Gastroesophageal sphincter (tissue), 4 donors: ENCODE measurements around the gene ARHGAP26. TPM values are rescaled to one million over a fixed set of nuclear protein-coding genes. Genes with fewer than 3 reads are reported as not detected.

Experiments used
- ATAC-seq: fragments of 150-250 bp; one replicate; pipeline ENCODE4 v1.9.1; 2016; ENCODE audit warnings: mild to moderate bottlenecking, moderate library complexity
- H3K27ac ChIP-seq, 4 donors: fragments of 200-600 bp; sonication (generic) in 3 of 4; 1 replicate in 3 of 4; 2 replicates in 1 of 4; pipeline ENCODE4 v1.5.1; 2016 to 2019
- H3K27me3 ChIP-seq: fragments of 200-600 bp; sonication (generic); one replicate; pipeline ENCODE4 v1.5.1; 2019
- H3K36me3 ChIP-seq, 2 donors: fragments of 200-600 bp; sonication (generic); one replicate each; pipeline ENCODE4 v1.5.1; 2019; ENCODE audit warnings: control low read depth in 1 of 2
- H3K4me1 ChIP-seq, 3 donors: fragments of 200-600 bp; sonication (generic); 1 replicate in 2 of 3; 2 replicates in 1 of 3; pipeline ENCODE4 v1.5.1; 2016 to 2019; ENCODE audit warnings: control low read depth in 2 of 3
- H3K4me3 ChIP-seq, 2 donors: fragments of 200-600 bp; sonication (generic); one replicate each; pipeline ENCODE4 v1.5.1; 2019; ENCODE audit warnings: mild to moderate bottlenecking in 1 of 2, moderate library complexity in 1 of 2
- H3K9me3 ChIP-seq, 3 donors: fragments of 200-600 bp; sonication (generic); one replicate each; pipeline ENCODE4 v1.5.1; 2017 to 2019; ENCODE audit warnings: control low read depth in 2 of 3
- CTCF ChIP-seq, 4 experiments: fragments of 200-600 bp in 2 of 4; fragments of 450-650 bp in 2 of 4; sonication (generic) in 1 of 4; IDR thresholded peaks; one replicate each; pipeline ENCODE4 v1.5.1; 2017 to 2019; ENCODE audit warnings: antibody characterized with exemption in 4 of 4, mild to moderate bottlenecking in 2 of 4, moderate library complexity in 2 of 4
- EP300 ChIP-seq: sonication (generic); formaldehyde crosslinking; IDR thresholded peaks from one replicate; pipeline ENCODE4 v1.6.1; 2017; ENCODE audit warnings: antibody characterized with exemption, mild to moderate bottlenecking
- POLR2A ChIP-seq, 2 donors: fragments of 450-650 bp; IDR thresholded peaks; one replicate each; pipeline ENCODE4 v1.6.1; 2017; ENCODE audit warnings: antibody characterized with exemption in 2 of 2, mild to moderate bottlenecking in 2 of 2, moderate library complexity in 1 of 2
- POLR2AphosphoS5 ChIP-seq: sonication (generic); formaldehyde crosslinking; IDR thresholded peaks from one replicate; pipeline ENCODE4 v1.6.1; 2017; ENCODE audit warnings: antibody characterized with exemption
- WGBS, 2 donors: methylation state at CpG; one replicate each; pipeline ENCODE4 v1.1.5; 2018; ENCODE audit warnings: low coverage in 1 of 2; 5-methylcytosine and 5-hydroxymethylcytosine counted together
- total RNA-seq, 4 donors: library from RNA; depleted of rRNA; stranded (reverse); fragments of >200 nt; gene quantifications; one replicate each; pipeline ENCODE4 v1.1.0, GENCODE V29; 2016

ARHGAP26 gene
- total RNA-seq, 4 donors from 2014 or later: 15.2 to 41.7 (median 31.7) TPM

DNA sequence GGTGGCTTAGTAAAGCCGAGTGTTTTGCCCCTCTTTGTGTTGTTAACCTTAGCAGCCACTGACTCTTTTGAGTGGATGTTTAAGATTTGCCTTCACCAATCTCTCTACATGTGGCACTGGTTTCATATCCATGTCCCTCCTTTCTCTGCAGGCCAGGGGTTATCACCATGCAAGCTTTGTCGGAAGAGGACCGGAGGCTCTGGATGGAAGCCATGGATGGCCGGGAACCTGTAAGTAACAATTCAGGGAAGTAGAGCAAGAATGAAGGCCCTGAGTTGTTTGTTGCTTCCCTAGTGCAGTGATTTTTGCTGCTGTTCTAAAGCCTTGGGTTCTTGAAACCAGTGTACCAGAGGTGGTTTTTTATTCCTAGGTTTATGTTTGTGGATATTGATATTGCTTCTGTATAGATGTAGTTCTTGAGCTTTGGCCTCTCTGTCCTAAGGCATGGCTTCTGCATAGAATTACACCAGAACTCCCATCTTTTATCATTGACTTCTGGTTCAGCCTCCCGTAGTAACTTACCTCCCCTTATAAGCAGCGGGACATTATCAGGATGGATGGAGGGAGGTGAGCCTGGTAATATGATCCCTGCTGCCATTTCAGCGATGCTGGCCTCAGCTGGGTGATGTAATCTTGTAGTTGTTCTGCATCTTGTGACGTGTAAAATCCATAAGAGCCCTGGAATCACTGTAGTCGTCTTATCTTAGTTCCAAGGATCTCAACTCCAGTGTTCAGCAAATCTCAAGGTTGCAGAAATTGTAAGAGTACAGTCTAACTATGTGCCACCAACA is 161.9 kb downstream of the ARHGAP26 start:
- 90 to 91% methylated on average over 6 of the region's 9 CpGs for WGBS, 2 donors
- TF ChIP-seq EP300 (no peak), CTCF (IDR thresholded peaks at IDR 0.05) (no peak), POLR2A (IDR thresholded peaks at IDR 0.05) (no peak), POLR2AphosphoS5 (no peak)
- peaks cover 0 to 12% of the 10 kb centered on the region in 2 donors for H3K36me3 ChIP-seq

DNA sequence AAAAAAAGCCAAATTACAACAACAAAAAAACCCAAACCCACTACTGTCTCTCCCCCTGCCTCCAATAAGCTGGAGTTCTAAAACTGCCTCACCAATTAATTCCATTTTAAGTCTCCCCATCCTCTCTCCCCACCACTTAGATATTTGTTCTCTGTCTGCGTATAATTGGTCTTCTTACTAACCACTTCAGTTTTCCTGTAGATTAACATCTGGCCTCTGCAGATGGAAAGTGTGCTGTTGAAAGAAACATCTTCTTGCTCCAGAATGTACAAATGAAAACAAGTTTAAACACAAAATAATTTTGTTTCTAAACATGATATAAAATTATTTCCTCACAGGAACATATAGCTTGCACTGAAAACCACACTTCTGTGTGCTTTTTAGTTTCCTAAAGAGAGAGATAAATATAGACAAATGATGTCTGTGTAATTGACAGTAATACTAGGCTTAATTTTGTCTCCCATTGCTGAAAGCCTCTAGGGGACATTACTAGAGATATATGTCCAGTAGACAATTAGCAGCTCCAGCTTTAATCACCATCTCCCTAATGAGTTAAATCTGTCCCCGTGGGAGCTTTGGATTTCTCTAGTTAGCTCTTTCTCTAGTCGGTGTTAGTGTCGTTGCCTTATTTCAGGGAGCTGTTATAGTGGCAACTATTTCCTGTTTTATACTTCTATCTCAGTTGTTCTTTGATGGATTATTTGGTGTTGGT is 164.0 kb downstream of the ARHGAP26 start:
- 69 to 90% methylated on average over 4 of the region's 4 CpGs for WGBS, 2 donors
- no peak for ATAC-seq

More for the DNA sequence above, 161.9 kb downstream of the ARHGAP26 start:
- no peak overlapping the region for H3K27ac ChIP-seq
- no peak overlapping the region for H3K4me3 ChIP-seq
- H3K4me1 ChIP-seq: peaks cover 0 to 19% (median 0%) of the 10 kb centered on the region in 3 donors
- ATAC-seq: no peak
- no peaks in the 10 kb centered on the region for H3K27me3 ChIP-seq
- H3K9me3 ChIP-seq: no peaks in the 10 kb centered on the region

DNA sequence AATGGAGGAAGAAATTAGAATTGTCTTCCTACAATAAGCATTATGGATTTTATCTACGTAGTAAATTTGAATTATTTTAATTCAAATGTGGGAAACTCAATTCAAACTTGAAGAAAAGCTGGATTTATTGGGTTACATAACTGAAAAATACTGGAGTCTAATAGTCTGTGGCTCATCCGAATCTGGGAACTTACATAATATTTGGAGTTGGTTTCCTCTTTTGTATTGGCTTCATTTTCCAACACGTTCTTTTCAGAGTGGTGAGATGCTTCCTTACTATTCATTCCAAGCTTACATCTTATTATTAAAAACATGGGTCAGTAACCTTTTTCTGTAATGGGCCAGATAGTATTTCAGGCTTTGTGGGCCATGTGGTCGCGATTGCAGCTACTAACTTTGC is 164.8 kb downstream of the ARHGAP26 start:
- TF ChIP-seq POLR2AphosphoS5: no peak
- no peak for TF ChIP-seq POLR2A (IDR thresholded peaks at IDR 0.05)
- no peak for TF ChIP-seq EP300
- TF ChIP-seq CTCF (IDR thresholded peaks at IDR 0.05): no peak
- H3K36me3 ChIP-seq: peaks cover 0 to 12% of the 10 kb centered on the region in 2 donors
- H3K4me1 ChIP-seq: peaks cover 0 to 37% (median 4%) of the 10 kb centered on the region in 3 donors
- 74 to 81% methylated on average over 3 to 5 of the region's 5 CpGs for WGBS, 2 donors
- no peak overlapping the region for H3K27ac ChIP-seq
- no peak overlapping the region for H3K4me3 ChIP-seq
- no peak for ATAC-seq
- no peaks in the 10 kb centered on the region for H3K27me3 ChIP-seq
- H3K9me3 ChIP-seq: no peaks in the 10 kb centered on the region

More for the DNA sequence above, 164.0 kb downstream of the ARHGAP26 start:
- H3K9me3 ChIP-seq: no peaks in the 10 kb centered on the region
- no peaks in the 10 kb centered on the region for H3K27me3 ChIP-seq
- H3K36me3 ChIP-seq: peaks cover 0 to 12% of the 10 kb centered on the region in 2 donors
- peaks cover 0 to 38% (median 4%) of the 10 kb centered on the region in 3 donors for H3K4me1 ChIP-seq
- H3K4me3 ChIP-seq: no peak overlapping the region
- TF ChIP-seq CTCF (IDR thresholded peaks at IDR 0.05): no peak
- TF ChIP-seq POLR2A (IDR thresholded peaks at IDR 0.05): no peak
- no peak for TF ChIP-seq POLR2AphosphoS5
- no peak for TF ChIP-seq EP300
- H3K27ac ChIP-seq: no peak overlapping the region

DNA sequence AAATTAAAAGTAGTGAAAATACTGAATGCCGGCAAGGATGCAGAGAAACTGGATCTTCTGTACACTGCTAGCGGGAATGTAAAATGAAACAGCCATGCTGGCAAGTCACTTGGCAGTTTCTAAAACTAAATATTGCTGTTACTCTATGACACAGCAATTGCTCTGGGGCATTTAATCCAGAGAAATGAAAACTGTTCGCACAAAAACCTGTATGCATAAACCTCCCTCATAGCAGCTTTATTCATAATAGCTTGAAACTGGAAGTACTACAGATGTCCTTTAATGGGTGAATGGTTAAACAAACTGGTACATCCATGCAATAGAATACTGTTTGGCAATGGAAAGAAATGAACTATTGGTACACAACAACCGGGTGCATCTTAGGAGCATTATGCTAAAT is 167.2 kb downstream of the ARHGAP26 start:
- Histone ChIP-seq H3K27ac (no peak overlapping the region), H3K9me3 (no peaks in the 10 kb centered on the region), H3K4me1 (peaks cover 0 to 34% (median 4%) of the 10 kb centered on the region in 3 donors), H3K4me3 (no peak overlapping the region), H3K27me3 (no peaks in the 10 kb centered on the region), H3K36me3 (peaks cover 0 to 4% of the 10 kb centered on the region in 2 donors)
- 73 to 79% methylated on average over 4 of the region's 4 CpGs for WGBS, 2 donors
- ATAC-seq: no peak
- TF ChIP-seq POLR2A (IDR thresholded peaks at IDR 0.05) (no peak), EP300 (no peak), POLR2AphosphoS5 (no peak), CTCF (IDR thresholded peaks at IDR 0.05) (no peak)
